Osteocyte (in vitro differentiated cells): ENCODE measurements around the gene SLC26A1. TPM values are rescaled to one million over a fixed set of nuclear protein-coding genes. Genes with fewer than 3 reads are reported as not detected.

ENCODE experiments used
- DNase-seq: peaks from one replicate; pipeline ENCODE4 v3.0.0; 2021; ENCODE audit warnings: mixed read lengths; ENCODE audit not compliant: unreplicated experiment; ENCODE audit errors: extremely low spot score
- H3K27ac Mint-ChIP-seq: one replicate; pipeline ENCODE4 v1.8.0; 2021; ENCODE audit warnings: mild to moderate bottlenecking, mixed read lengths; ENCODE audit not compliant: unreplicated experiment
- H3K27me3 Mint-ChIP-seq: one replicate; pipeline ENCODE4 v1.8.0; 2021; ENCODE audit warnings: mixed read lengths; ENCODE audit not compliant: unreplicated experiment
- H3K36me3 Mint-ChIP-seq: one replicate; pipeline ENCODE4 v1.8.0; 2021; ENCODE audit warnings: mixed read lengths; ENCODE audit not compliant: unreplicated experiment
- H3K4me1 Mint-ChIP-seq: one replicate; pipeline ENCODE4 v1.8.0; 2021; ENCODE audit warnings: mixed read lengths; ENCODE audit not compliant: unreplicated experiment
- H3K4me3 Mint-ChIP-seq: one replicate; pipeline ENCODE4 v1.8.0; 2021; ENCODE audit warnings: mild to moderate bottlenecking, moderate library complexity, mixed read lengths; ENCODE audit not compliant: unreplicated experiment
- H3K9me3 Mint-ChIP-seq: one replicate; pipeline ENCODE4 v1.8.0; 2021; ENCODE audit warnings: mixed read lengths; ENCODE audit not compliant: unreplicated experiment
- CTCF ChIP-seq: fragments of 200-600 bp; sonication (generic); IDR thresholded peaks from 2 replicates; pipeline ENCODE4 v1.5.0; 2021; ENCODE audit warnings: antibody characterized with exemption, mild to moderate bottlenecking, moderate library complexity
- total RNA-seq: library from RNA; stranded (reverse); gene quantifications from 2 replicates; pipeline ENCODE4 v1.2.1, GENCODE V29; 2021

The SLC26A1 gene
- total RNA-seq, 1 donor from 2014 or later, result 0.83 TPM

- TF ChIP-seq CTCF, result no peak
- H3K27me3 Mint-ChIP-seq, result no peaks in the 10 kb centered on the region
- H3K4me1 Mint-ChIP-seq, result no peaks in the 10 kb centered on the region
- H3K27ac Mint-ChIP-seq, result no peak overlapping the region
- H3K9me3 Mint-ChIP-seq, result no peaks in the 10 kb centered on the region
- H3K36me3 Mint-ChIP-seq, result peaks cover 2% of the 10 kb centered on the region
- DNase-seq, result no peak
- H3K4me3 Mint-ChIP-seq, result no peak overlapping the region
Measured at GRCh38 chr4:960636-961350, 32.4 kb downstream of the SLC26A1 start.

GRCh38 chr4:960140-960635 lies 33.0 kb downstream of the SLC26A1 start:
- Mint-ChIP-seq H3K4me3 (no peak overlapping the region), H3K4me1 (no peaks in the 10 kb centered on the region), H3K9me3 (no peaks in the 10 kb centered on the region), H3K36me3 (peaks cover 2% of the 10 kb centered on the region), H3K27me3 (no peaks in the 10 kb centered on the region), H3K27ac (no peak overlapping the region)
- no peak for TF ChIP-seq CTCF
- no peak for DNase-seq

GRCh38 chr4:959338-960139 lies 33.7 kb downstream of the SLC26A1 start:
- H3K4me3 Mint-ChIP-seq, result no peak overlapping the region
- DNase-seq, result no peak

GRCh38 chr4:958696-959337 lies 34.4 kb downstream of the SLC26A1 start:
- no peak for TF ChIP-seq CTCF
- Mint-ChIP-seq H3K36me3 (peaks cover 6% of the 10 kb centered on the region), H3K9me3 (no peaks in the 10 kb centered on the region), H3K4me3 (no peak overlapping the region), H3K27me3 (no peaks in the 10 kb centered on the region), H3K4me1 (no peaks in the 10 kb centered on the region), H3K27ac (no peak overlapping the region)
- no peak for DNase-seq

More at GRCh38 chr4:959338-960139, 33.7 kb downstream of the SLC26A1 start:
- H3K4me1 Mint-ChIP-seq, result no peaks in the 10 kb centered on the region
- no peak for TF ChIP-seq CTCF
- no peaks in the 10 kb centered on the region for H3K9me3 Mint-ChIP-seq
- H3K27ac Mint-ChIP-seq, result no peak overlapping the region
- H3K27me3 Mint-ChIP-seq, result no peaks in the 10 kb centered on the region
- H3K36me3 Mint-ChIP-seq, result peaks cover 5% of the 10 kb centered on the region

GRCh38 chr4:958314-958665 lies 34.9 kb downstream of the SLC26A1 start:
- Mint-ChIP-seq H3K27ac (no peak overlapping the region), H3K9me3 (no peaks in the 10 kb centered on the region), H3K4me3 (no peak overlapping the region), H3K36me3 (peaks cover 6% of the 10 kb centered on the region), H3K27me3 (no peaks in the 10 kb centered on the region), H3K4me1 (no peaks in the 10 kb centered on the region)
- no peak for TF ChIP-seq CTCF
- DNase-seq, result no peak
